Measurements from ENCODE around the gene AMH.

DNA sequence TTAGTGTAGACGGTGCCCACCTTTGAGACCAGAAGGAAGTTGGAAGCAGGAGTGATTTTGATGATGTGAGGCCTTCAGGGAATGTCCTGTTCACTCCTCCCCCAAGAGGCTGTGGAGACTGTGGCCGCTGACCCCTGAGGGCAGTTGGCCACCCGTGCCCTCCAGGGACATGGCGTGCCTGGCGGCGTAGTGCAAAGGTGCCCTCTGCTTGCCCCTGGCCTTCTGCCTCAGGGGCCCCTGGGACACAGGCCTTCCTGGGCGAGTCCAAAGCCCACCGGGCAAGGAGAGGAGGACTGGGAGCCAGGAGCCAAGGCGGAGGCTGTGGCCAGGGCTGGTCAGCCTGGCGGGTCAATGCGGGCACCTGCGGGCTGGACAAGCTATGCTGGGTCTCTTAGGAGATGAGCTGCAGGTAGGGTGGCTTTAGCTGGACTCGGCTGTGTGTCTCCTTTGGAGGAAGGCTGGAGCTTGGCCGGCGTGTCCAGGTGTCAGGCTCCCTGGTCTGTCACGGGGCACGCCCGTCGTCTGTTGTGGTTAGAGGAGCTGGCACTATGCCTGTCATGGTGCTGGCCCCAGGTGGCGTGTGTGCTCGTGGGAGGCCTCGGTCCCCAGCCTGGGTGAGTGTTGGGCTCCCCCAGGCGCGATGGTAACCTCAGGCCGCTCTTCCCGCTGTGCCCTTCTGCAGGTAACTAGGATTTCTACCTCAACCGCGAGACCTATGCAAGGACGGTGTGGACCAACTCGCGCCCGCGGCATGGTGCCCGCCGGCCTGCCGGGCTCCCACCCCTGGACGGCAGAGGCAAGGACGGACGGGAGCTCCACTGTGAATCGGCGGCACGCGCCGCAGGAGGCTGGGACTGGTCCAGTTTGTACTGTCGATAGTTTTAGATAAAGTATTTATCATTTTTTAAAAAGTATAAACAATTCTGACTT lies 19.8 kb upstream of the AMH start:
- TF ChIP-seq FOXM1 (IDR thresholded peaks at IDR 0.05; ENCODE audit: low read depth) (no peak), YY1 (IDR thresholded peaks at IDR 0.05; ENCODE audit: low read depth) (no peak), TAF1 (IDR thresholded peaks at IDR 0.05; ENCODE audit: borderline replicate concordance, low read depth, low read length) (no peak), CHD2 (IDR thresholded peaks at IDR 0.05; ENCODE audit: low read length, partially characterized antibody) (no peak), EP300 (IDR thresholded peaks at IDR 0.05; ENCODE audit: borderline replicate concordance in 1 of 2, low read depth in 1 of 2, low read length in 1 of 2) (no peak)
- TF ChIP-seq, protein P1, sequence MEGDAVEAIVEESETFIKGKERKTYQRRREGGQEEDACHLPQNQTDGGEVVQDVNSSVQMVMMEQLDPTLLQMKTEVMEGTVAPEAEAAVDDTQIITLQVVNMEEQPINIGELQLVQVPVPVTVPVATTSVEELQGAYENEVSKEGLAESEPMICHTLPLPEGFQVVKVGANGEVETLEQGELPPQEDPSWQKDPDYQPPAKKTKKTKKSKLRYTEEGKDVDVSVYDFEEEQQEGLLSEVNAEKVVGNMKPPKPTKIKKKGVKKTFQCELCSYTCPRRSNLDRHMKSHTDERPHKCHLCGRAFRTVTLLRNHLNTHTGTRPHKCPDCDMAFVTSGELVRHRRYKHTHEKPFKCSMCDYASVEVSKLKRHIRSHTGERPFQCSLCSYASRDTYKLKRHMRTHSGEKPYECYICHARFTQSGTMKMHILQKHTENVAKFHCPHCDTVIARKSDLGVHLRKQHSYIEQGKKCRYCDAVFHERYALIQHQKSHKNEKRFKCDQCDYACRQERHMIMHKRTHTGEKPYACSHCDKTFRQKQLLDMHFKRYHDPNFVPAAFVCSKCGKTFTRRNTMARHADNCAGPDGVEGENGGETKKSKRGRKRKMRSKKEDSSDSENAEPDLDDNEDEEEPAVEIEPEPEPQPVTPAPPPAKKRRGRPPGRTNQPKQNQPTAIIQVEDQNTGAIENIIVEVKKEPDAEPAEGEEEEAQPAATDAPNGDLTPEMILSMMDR (IDR thresholded peaks at IDR 0.05), result no peak
